ENCODE data around the gene S100A4. TPM values are rescaled to one million over a fixed set of nuclear protein-coding genes. Genes with fewer than 3 reads are reported as not detected.

Gene S100A4
- total and polyA plus RNA-seq, 2 donors = 76.8 to 305 TPM

- peaks cover 43 to 81% of the 10 kb centered on the region in 2 donors for H3K4me1 ChIP-seq (ENCODE audit: control insufficient read depth in 2 of 2, insufficient read depth in 2 of 2, low read length in 2 of 2)
- WGBS = 96% methylated on average over 6 of the region's 6 CpGs
- no peak overlapping the region for H3K4me3 ChIP-seq (ENCODE audit: low read length in 2 of 2)
- H3K27ac ChIP-seq (ENCODE audit: low read depth in 1 of 2, low read length in 1 of 2) = no peak overlapping the region
- H3K27me3 ChIP-seq (ENCODE audit: control insufficient read depth in 2 of 2, insufficient read depth in 1 of 2, low read length in 1 of 2) = no peaks in the 10 kb centered on the region
- H3K9me3 ChIP-seq (ENCODE audit: control insufficient read depth in 2 of 2, insufficient read depth in 1 of 2, low read length in 1 of 2) = peaks cover 0 to 5% of the 10 kb centered on the region in 2 donors
- H3K36me3 ChIP-seq (ENCODE audit: control insufficient read depth in 2 of 2, insufficient read depth in 2 of 2, low read length in 1 of 2) = peaks cover 0 to 3% of the 10 kb centered on the region in 2 donors
- no peak for DNase-seq (ENCODE audit: low read depth in 6 of 9, low spot score in 9 of 9)
Observed at GRCh38 chr1:153538315-153538821, 7.2 kb downstream of the S100A4 start.

- DNase-seq (ENCODE audit: low read depth in 6 of 9, low spot score in 9 of 9) = no peak
Observed at GRCh38 chr1:153537376-153537730, 8.3 kb downstream of the S100A4 start.

GRCh38 chr1:153536671-153537375, 8.8 kb downstream of the S100A4 start:
- Histone ChIP-seq H3K9me3 (ENCODE audit: control insufficient read depth in 2 of 2, insufficient read depth in 1 of 2, low read length in 1 of 2) (peaks cover 0 to 5% of the 10 kb centered on the region in 2 donors), H3K36me3 (ENCODE audit: control insufficient read depth in 2 of 2, insufficient read depth in 2 of 2, low read length in 1 of 2) (peaks cover 0 to 3% of the 10 kb centered on the region in 2 donors), H3K4me1 (ENCODE audit: control insufficient read depth in 2 of 2, insufficient read depth in 2 of 2, low read length in 2 of 2) (peaks cover 45 to 81% of the 10 kb centered on the region in 2 donors), H3K27ac (ENCODE audit: low read depth in 1 of 2, low read length in 1 of 2) (peak overlapping the region; percentile 57 to 93), H3K27me3 (ENCODE audit: control insufficient read depth in 2 of 2, insufficient read depth in 1 of 2, low read length in 1 of 2) (no peaks in the 10 kb centered on the region), H3K4me3 (ENCODE audit: low read length in 2 of 2) (peak overlapping the region; percentile 67 to 73)
- WGBS = 93% methylated on average over 9 of the region's 9 CpGs
- DNase-seq (ENCODE audit: low read depth in 6 of 9, low spot score in 9 of 9) = no peak

More at GRCh38 chr1:153537376-153537730, 8.3 kb downstream of the S100A4 start:
- Histone ChIP-seq H3K4me1 (ENCODE audit: control insufficient read depth in 2 of 2, insufficient read depth in 2 of 2, low read length in 2 of 2) (peaks cover 42 to 81% of the 10 kb centered on the region in 2 donors), H3K27me3 (ENCODE audit: control insufficient read depth in 2 of 2, insufficient read depth in 1 of 2, low read length in 1 of 2) (no peaks in the 10 kb centered on the region), H3K4me3 (ENCODE audit: low read length in 2 of 2) (no peak overlapping the region), H3K9me3 (ENCODE audit: control insufficient read depth in 2 of 2, insufficient read depth in 1 of 2, low read length in 1 of 2) (peaks cover 0 to 5% of the 10 kb centered on the region in 2 donors), H3K27ac (ENCODE audit: low read depth in 1 of 2, low read length in 1 of 2) (no peak overlapping the region), H3K36me3 (ENCODE audit: control insufficient read depth in 2 of 2, insufficient read depth in 2 of 2, low read length in 1 of 2) (peaks cover 0 to 3% of the 10 kb centered on the region in 2 donors)
- over 99% methylated on average over 6 of the region's 6 CpGs for WGBS

- peak in 6 of 9 donors; percentile 57 to 82 (median 66) for DNase-seq (ENCODE audit: low read depth in 6 of 9, low spot score in 9 of 9)
- H3K9me3 ChIP-seq (ENCODE audit: control insufficient read depth in 2 of 2, insufficient read depth in 1 of 2, low read length in 1 of 2) = peaks cover 0 to 5% of the 10 kb centered on the region in 2 donors
- no peaks in the 10 kb centered on the region for H3K27me3 ChIP-seq (ENCODE audit: control insufficient read depth in 2 of 2, insufficient read depth in 1 of 2, low read length in 1 of 2)
- peak overlapping the region; percentile 73 to 93 for H3K27ac ChIP-seq (ENCODE audit: low read depth in 1 of 2, low read length in 1 of 2)
- H3K4me3 ChIP-seq (ENCODE audit: low read length in 2 of 2) = peak overlapping the region; percentile 67 to 73
- 2% methylated on average over 38 of the region's 38 CpGs for WGBS
- peaks cover 0 to 3% of the 10 kb centered on the region in 2 donors for H3K36me3 ChIP-seq (ENCODE audit: control insufficient read depth in 2 of 2, insufficient read depth in 2 of 2, low read length in 1 of 2)
- peaks cover 44 to 79% of the 10 kb centered on the region in 2 donors for H3K4me1 ChIP-seq (ENCODE audit: control insufficient read depth in 2 of 2, insufficient read depth in 2 of 2, low read length in 2 of 2)
Observed at GRCh38 chr1:153536012-153536670, 9.5 kb downstream of the S100A4 start.

GRCh38 chr1:153535242-153536011, 10.2 kb downstream of the S100A4 start, which contains the start of gene S100A6:
S100A6 (minus strand) TSS chr1:153535991; CDS start chr1:153535339, 652 bp downstream.
- Histone ChIP-seq H3K4me3 (ENCODE audit: low read length in 2 of 2) (peak within 1 kb of the TSS; percentile 67 to 73), H3K27me3 (ENCODE audit: control insufficient read depth in 2 of 2, insufficient read depth in 1 of 2, low read length in 1 of 2) (no peaks in the 10 kb centered on the region), H3K36me3 (ENCODE audit: control insufficient read depth in 2 of 2, insufficient read depth in 2 of 2, low read length in 1 of 2) (peaks cover 0 to 3% of the 10 kb centered on the region in 2 donors), H3K27ac (ENCODE audit: low read depth in 1 of 2, low read length in 1 of 2) (peak within 1 kb of the TSS; percentile 73 to 93), H3K4me1 (ENCODE audit: control insufficient read depth in 2 of 2, insufficient read depth in 2 of 2, low read length in 2 of 2) (peaks cover 37 to 72% of the 10 kb centered on the region in 2 donors), H3K9me3 (ENCODE audit: control insufficient read depth in 2 of 2, insufficient read depth in 1 of 2, low read length in 1 of 2) (peaks cover 0 to 5% of the 10 kb centered on the region in 2 donors)
- 30% methylated on average over 18 of the region's 18 CpGs for WGBS
- peak in 1 of 9 donors; percentile 33 for DNase-seq (ENCODE audit: low read depth in 6 of 9, low spot score in 9 of 9)

GRCh38 chr1:153534925-153535241, 10.7 kb downstream of the S100A4 start:
- Histone ChIP-seq H3K4me1 (ENCODE audit: control insufficient read depth in 2 of 2, insufficient read depth in 2 of 2, low read length in 2 of 2) (peaks cover 32 to 67% of the 10 kb centered on the region in 2 donors), H3K27me3 (ENCODE audit: control insufficient read depth in 2 of 2, insufficient read depth in 1 of 2, low read length in 1 of 2) (no peaks in the 10 kb centered on the region)
- WGBS = 98% methylated on average over 3 of the region's 3 CpGs

GRCh38 chr1:153534226-153534924, 11.2 kb downstream of the S100A4 start:
- Histone ChIP-seq H3K27me3 (ENCODE audit: control insufficient read depth in 2 of 2, insufficient read depth in 1 of 2, low read length in 1 of 2) (no peaks in the 10 kb centered on the region), H3K9me3 (ENCODE audit: control insufficient read depth in 2 of 2, insufficient read depth in 1 of 2, low read length in 1 of 2) (peaks cover 0 to 5% of the 10 kb centered on the region in 2 donors), H3K27ac (ENCODE audit: low read depth in 1 of 2, low read length in 1 of 2) (no peak overlapping the region), H3K4me3 (ENCODE audit: low read length in 2 of 2) (no peak overlapping the region), H3K36me3 (ENCODE audit: control insufficient read depth in 2 of 2, insufficient read depth in 2 of 2, low read length in 1 of 2) (peaks cover 0 to 3% of the 10 kb centered on the region in 2 donors), H3K4me1 (ENCODE audit: control insufficient read depth in 2 of 2, insufficient read depth in 2 of 2, low read length in 2 of 2) (peaks cover 28 to 61% of the 10 kb centered on the region in 2 donors)
- WGBS = 97% methylated on average over 7 of the region's 7 CpGs
- no peak for DNase-seq (ENCODE audit: low read depth in 6 of 9, low spot score in 9 of 9)

More at GRCh38 chr1:153534925-153535241, 10.7 kb downstream of the S100A4 start:
- DNase-seq (ENCODE audit: low read depth in 6 of 9, low spot score in 9 of 9) = no peak
- Histone ChIP-seq H3K36me3 (ENCODE audit: control insufficient read depth in 2 of 2, insufficient read depth in 2 of 2, low read length in 1 of 2) (peaks cover 0 to 3% of the 10 kb centered on the region in 2 donors), H3K27ac (ENCODE audit: low read depth in 1 of 2, low read length in 1 of 2) (no peak overlapping the region), H3K9me3 (ENCODE audit: control insufficient read depth in 2 of 2, insufficient read depth in 1 of 2, low read length in 1 of 2) (peaks cover 0 to 5% of the 10 kb centered on the region in 2 donors), H3K4me3 (ENCODE audit: low read length in 2 of 2) (peak overlapping the region; percentile 67 to 73)

GRCh38 chr1:153533689-153534201, 11.9 kb downstream of the S100A4 start:
- DNase-seq (ENCODE audit: low read depth in 6 of 9, low spot score in 9 of 9) = no peak
- Histone ChIP-seq H3K36me3 (ENCODE audit: control insufficient read depth in 2 of 2, insufficient read depth in 2 of 2, low read length in 1 of 2) (peaks cover 0 to 3% of the 10 kb centered on the region in 2 donors), H3K4me1 (ENCODE audit: control insufficient read depth in 2 of 2, insufficient read depth in 2 of 2, low read length in 2 of 2) (peaks cover 28 to 61% of the 10 kb centered on the region in 2 donors), H3K27me3 (ENCODE audit: control insufficient read depth in 2 of 2, insufficient read depth in 1 of 2, low read length in 1 of 2) (no peaks in the 10 kb centered on the region), H3K27ac (ENCODE audit: low read depth in 1 of 2, low read length in 1 of 2) (peak overlapping the region; percentile 10 to 66), H3K9me3 (ENCODE audit: control insufficient read depth in 2 of 2, insufficient read depth in 1 of 2, low read length in 1 of 2) (peaks cover 0 to 5% of the 10 kb centered on the region in 2 donors), H3K4me3 (ENCODE audit: low read length in 2 of 2) (no peak overlapping the region)
- WGBS = 88% methylated on average over 13 of the region's 13 CpGs

All from thymus (tissue), 11 donors.